Kidney epithelial cell (primary cell): Measurements from ENCODE around the gene BCAS4. TPM values are rescaled to one million over a fixed set of nuclear protein-coding genes. Genes with fewer than 3 reads are reported as not detected.

Source experiments
- DNase-seq: peaks from one replicate; pipeline ENCODE4 v3.0.0-alpha.2; 2010; ENCODE audit warnings: low read depth
- H3K27me3 ChIP-seq: 2 replicates; pipeline ENCODE4 v1.6.0; 2011; ENCODE audit warnings: low read length; ENCODE audit not compliant: control insufficient read depth, insufficient read depth
- H3K36me3 ChIP-seq: 2 replicates; pipeline ENCODE4 v1.5.1; 2011; ENCODE audit warnings: low read length; ENCODE audit not compliant: control insufficient read depth, insufficient read depth
- H3K4me3 ChIP-seq: 2 replicates; pipeline ENCODE4 v1.5.1; 2011; ENCODE audit warnings: low read depth, mild to moderate bottlenecking, control low read depth, low read length
- CTCF ChIP-seq: IDR thresholded peaks from 2 replicates; pipeline ENCODE4 v1.5.1; 2011; ENCODE audit warnings: mild to moderate bottlenecking, moderate library complexity, low read length, control low read depth, inconsistent platforms; ENCODE audit not compliant: insufficient read depth, poor library complexity, severe bottlenecking
- total RNA-seq: library from RNA; depleted of rRNA; stranded (reverse); fragments of >200 nt; gene quantifications from 2 replicates; pipeline ENCODE4 v1.2.3, GENCODE V29; 2015

Gene BCAS4
- total RNA-seq, 1 donor from 2014 or later = 28.0 TPM

GRCh38 chr20:50824137-50824536, 29.3 kb downstream of the BCAS4 start:
- no peak for DNase-seq
- Histone ChIP-seq H3K4me3 (no peak overlapping the region), H3K27me3 (no peaks in the 10 kb centered on the region), H3K36me3 (no peaks in the 10 kb centered on the region)
- TF ChIP-seq CTCF = no peak

- DNase-seq = no peak
- H3K4me3 ChIP-seq = no peak overlapping the region
- no peak for TF ChIP-seq CTCF
- no peaks in the 10 kb centered on the region for H3K27me3 ChIP-seq
- H3K36me3 ChIP-seq = no peaks in the 10 kb centered on the region
These were observed 31.3 kb downstream of the BCAS4 start for GRCh38 chr20:50826121-50826520.

GRCh38 chr20:50828363-50829136, 33.7 kb downstream of the BCAS4 start:
- Histone ChIP-seq H3K27me3 (no peaks in the 10 kb centered on the region), H3K4me3 (no peak overlapping the region)
- no peak for DNase-seq

GRCh38 chr20:50831622-50832021, 36.8 kb downstream of the BCAS4 start:
- no peak for DNase-seq
- no peak overlapping the region for H3K4me3 ChIP-seq
- H3K27me3 ChIP-seq = no peaks in the 10 kb centered on the region
- H3K36me3 ChIP-seq = peaks cover 1% of the 10 kb centered on the region
- no peak for TF ChIP-seq CTCF

More at GRCh38 chr20:50828363-50829136, 33.7 kb downstream of the BCAS4 start:
- peaks cover 1% of the 10 kb centered on the region for H3K36me3 ChIP-seq
- no peak for TF ChIP-seq CTCF

- Histone ChIP-seq H3K36me3 (peaks cover 1% of the 10 kb centered on the region), H3K27me3 (no peaks in the 10 kb centered on the region), H3K4me3 (no peak overlapping the region)
- no peak for DNase-seq
- TF ChIP-seq CTCF = no peak
These were observed 39.7 kb downstream of the BCAS4 start for GRCh38 chr20:50834599-50835005.
